GM10266 (cell line): ENCODE measurements around the gene CLTCL1.

Experiments
- DNase-seq: peaks from one replicate; pipeline ENCODE4 v3.0.0; 2012; ENCODE audit errors: extremely low spot score
- CTCF ChIP-seq: IDR thresholded peaks from 2 replicates; pipeline ENCODE4 v1.5.1; 2012; ENCODE audit warnings: mild to moderate bottlenecking, low read depth; ENCODE audit not compliant: control insufficient read depth, insufficient read depth; ENCODE audit errors: missing control alignments

Gene CLTCL1

GRCh38 chr22:19172213-19173046, 119.1 kb downstream of the CLTCL1 start:
- no peak for TF ChIP-seq CTCF
- no peak for DNase-seq

GRCh38 chr22:19169947-19170318, 121.6 kb downstream of the CLTCL1 start:
- DNase-seq = no peak
- no peak for TF ChIP-seq CTCF

- TF ChIP-seq CTCF = no peak
- DNase-seq = no peak
These were observed 122.2 kb downstream of the CLTCL1 start for GRCh38 chr22:19169002-19169946.

- DNase-seq = no peak
- no peak for TF ChIP-seq CTCF
These were observed 123.2 kb downstream of the CLTCL1 start for GRCh38 chr22:19168088-19168890.

GRCh38 chr22:19167106-19167869, 124.2 kb downstream of the CLTCL1 start:
- no peak for TF ChIP-seq CTCF
- DNase-seq = no peak

- no peak for DNase-seq
- TF ChIP-seq CTCF = no peak
These were observed 125.1 kb downstream of the CLTCL1 start for GRCh38 chr22:19166421-19166820.
